Activated T-cell treated with anti-CD3 and anti-CD28 coated beads for 24 hours (primary cell): ENCODE measurements around the gene BICRA.

Source experiments
- DNase-seq: peaks from one replicate; pipeline ENCODE4 v3.0.0-alpha.2; 2020; ENCODE audit warnings: low read depth

The BICRA gene

DNA sequence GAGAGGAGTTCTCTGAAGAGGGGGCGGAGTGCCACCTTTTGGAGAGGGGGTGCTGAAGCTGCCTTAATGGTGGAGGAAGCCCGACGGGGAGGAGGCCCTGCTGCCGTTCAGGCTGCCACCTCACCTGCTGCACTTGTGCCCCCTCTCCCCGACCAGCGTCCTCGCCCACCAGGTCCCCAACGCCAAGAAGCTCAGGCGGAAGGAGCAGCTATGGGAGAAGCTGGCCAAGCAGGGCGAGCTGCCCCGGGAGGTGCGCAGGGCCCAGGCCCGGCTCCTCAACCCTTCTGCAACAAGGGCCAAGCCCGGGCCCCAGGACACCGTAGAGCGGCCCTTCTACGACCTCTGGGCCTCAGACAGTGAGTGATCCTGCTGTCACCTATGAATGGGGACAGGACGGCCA lies 141.8 kb downstream of the BICRA start:
- DNase-seq: no peak

DNA sequence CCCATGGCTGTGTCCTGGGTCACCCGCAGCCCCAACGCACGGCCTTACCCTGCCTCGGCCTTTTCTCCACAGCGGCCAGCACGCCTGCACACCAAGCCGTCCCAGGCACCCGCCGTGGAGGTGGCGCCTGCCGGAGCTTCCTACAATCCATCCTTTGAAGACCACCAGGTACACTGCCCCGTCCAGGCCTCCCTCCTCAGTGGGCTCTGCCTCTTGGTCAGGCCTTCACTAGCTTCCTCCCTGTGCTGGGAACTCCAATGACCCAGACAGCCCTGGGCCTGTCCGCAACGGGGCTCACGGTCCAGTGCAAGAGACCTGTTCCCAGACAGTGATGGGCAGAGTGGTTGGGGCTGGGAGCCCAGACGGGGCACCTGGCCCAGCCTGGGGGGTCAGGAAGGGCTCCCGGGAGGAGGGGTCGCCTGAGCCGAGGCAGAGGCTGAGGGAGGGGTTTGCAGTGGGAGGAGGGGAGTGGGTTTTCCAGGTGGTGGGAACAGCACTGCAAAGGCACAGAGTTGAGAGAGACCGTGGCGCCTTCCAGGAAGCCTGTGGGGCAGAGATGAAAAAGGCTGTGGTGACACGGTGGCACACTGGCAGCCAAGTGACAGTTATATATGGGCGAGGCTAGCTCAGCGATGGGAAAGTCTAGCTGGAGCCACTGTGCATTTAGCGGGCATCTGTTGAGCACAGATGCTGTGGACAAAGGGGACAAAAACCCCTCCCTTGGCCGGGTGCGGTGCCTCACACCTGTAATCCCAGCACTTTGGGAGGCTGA lies 143.7 kb downstream of the BICRA start:
- no peak for DNase-seq
